Upper lobe of left lung (tissue), 4 donors: ENCODE measurements around the gene PFN1.

Source experiments
- CTCF ChIP-seq, 6 experiments: fragments of 450-650 bp in 4 of 6; fragments of 200-600 bp in 2 of 6; sonication (generic) in 2 of 6; IDR thresholded peaks; one replicate each; pipeline ENCODE4 v1.5.1; 2016 to 2019; ENCODE audit warnings: antibody characterized with exemption in 6 of 6
- EP300 ChIP-seq, 4 donors: sonication (generic); formaldehyde crosslinking; IDR thresholded peaks; one replicate each; pipeline ENCODE4 v1.5.1; 2017; ENCODE audit warnings: antibody characterized with exemption in 4 of 4, control low read depth in 2 of 4
- POLR2A ChIP-seq, 4 donors: fragments of 450-650 bp; IDR thresholded peaks; one replicate each; pipeline ENCODE4 v1.5.1; 2016 to 2017; ENCODE audit warnings: antibody characterized with exemption in 4 of 4, mild to moderate bottlenecking in 2 of 4
- POLR2AphosphoS5 ChIP-seq, 2 donors: sonication (generic); formaldehyde crosslinking; IDR thresholded peaks; one replicate each; pipeline ENCODE4 v1.5.1; 2017; ENCODE audit warnings: antibody characterized with exemption in 2 of 2

GRCh38 chr17:4956493-4957061 is 8.2 kb upstream of the PFN1 start:
- TF ChIP-seq CTCF (IDR thresholded peaks at IDR 0.05), result peak in 1 of 6 experiments; percentile 6
- no peak for TF ChIP-seq POLR2A (IDR thresholded peaks at IDR 0.05)
- no peak for TF ChIP-seq POLR2AphosphoS5 (IDR thresholded peaks at IDR 0.05)
- no peak for TF ChIP-seq EP300 (IDR thresholded peaks at IDR 0.05)
